ENCODE data around the gene KCNAB1.

DNA sequence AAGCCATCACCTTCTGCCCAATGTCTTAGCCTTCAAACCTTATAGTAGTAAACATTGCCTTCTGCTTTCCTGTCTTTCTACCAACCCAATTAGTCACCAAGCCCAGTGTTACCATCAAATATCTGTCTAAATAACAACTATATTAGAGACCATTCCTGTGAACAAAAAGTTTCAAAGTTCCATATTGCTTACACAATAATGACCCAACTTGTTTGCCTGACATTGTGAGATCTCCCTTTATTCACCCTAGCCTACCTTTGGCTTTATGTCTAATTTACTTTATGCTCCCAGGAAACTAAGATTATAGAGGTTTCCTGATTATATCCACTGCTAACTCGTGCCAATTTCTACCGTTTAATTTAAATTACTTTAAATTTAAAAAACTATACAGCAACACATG, 26.0 kb upstream of the KCNAB1 start:
- TF ChIP-seq, protein P1, sequence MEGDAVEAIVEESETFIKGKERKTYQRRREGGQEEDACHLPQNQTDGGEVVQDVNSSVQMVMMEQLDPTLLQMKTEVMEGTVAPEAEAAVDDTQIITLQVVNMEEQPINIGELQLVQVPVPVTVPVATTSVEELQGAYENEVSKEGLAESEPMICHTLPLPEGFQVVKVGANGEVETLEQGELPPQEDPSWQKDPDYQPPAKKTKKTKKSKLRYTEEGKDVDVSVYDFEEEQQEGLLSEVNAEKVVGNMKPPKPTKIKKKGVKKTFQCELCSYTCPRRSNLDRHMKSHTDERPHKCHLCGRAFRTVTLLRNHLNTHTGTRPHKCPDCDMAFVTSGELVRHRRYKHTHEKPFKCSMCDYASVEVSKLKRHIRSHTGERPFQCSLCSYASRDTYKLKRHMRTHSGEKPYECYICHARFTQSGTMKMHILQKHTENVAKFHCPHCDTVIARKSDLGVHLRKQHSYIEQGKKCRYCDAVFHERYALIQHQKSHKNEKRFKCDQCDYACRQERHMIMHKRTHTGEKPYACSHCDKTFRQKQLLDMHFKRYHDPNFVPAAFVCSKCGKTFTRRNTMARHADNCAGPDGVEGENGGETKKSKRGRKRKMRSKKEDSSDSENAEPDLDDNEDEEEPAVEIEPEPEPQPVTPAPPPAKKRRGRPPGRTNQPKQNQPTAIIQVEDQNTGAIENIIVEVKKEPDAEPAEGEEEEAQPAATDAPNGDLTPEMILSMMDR (conservative IDR thresholded peaks at IDR 0.05; ENCODE audit: low read length) = no peak
- no peak for TF ChIP-seq EZH2phosphoT487 (IDR thresholded peaks at IDR 0.05; ENCODE audit: borderline replicate concordance)

Measured in Loucy (cell line).